Fibroblast of skin of right quadriceps (primary cell): ENCODE measurements around the gene C3orf80.
"Not testable (repeated sequence)": the region's sequence is repeated elsewhere in the genome, so short reads cannot be mapped to it uniquely, and the experiment has no call there.

Experiments used
- DNase-seq: peaks from one replicate; pipeline ENCODE4 v3.0.0-alpha.2; 2013

C3orf80 gene

GRCh38 chr3:160217675-160218074 is 7.5 kb upstream of the C3orf80 start:
- DNase-seq, result no peak

GRCh38 chr3:160218136-160218535 is 7.1 kb upstream of the C3orf80 start:
- DNase-seq, result no peak

GRCh38 chr3:160220038-160220437 is 5.2 kb upstream of the C3orf80 start:
- no peak for DNase-seq

GRCh38 chr3:160221019-160221418 is 4.2 kb upstream of the C3orf80 start:
- no peak for DNase-seq

- DNase-seq, result no peak
These were observed 966 bp upstream of the C3orf80 start for GRCh38 chr3:160224256-160224655.

GRCh38 chr3:160224811-160225175 is 429 bp upstream of the C3orf80 start:
- DNase-seq, result no peak

GRCh38 chr3:160226026-160226907 is 1.0 kb downstream of the C3orf80 start:
- no peak for DNase-seq

- DNase-seq, result no peak
These were observed 2.2 kb downstream of the C3orf80 start for GRCh38 chr3:160227419-160227818.

GRCh38 chr3:160232014-160232413 is 6.8 kb downstream of the C3orf80 start:
- DNase-seq, result no peak

GRCh38 chr3:160240719-160241118 is 15.5 kb downstream of the C3orf80 start:
- not testable (repeated sequence) for DNase-seq

GRCh38 chr3:160245261-160245800 is 20.1 kb downstream of the C3orf80 start:
- DNase-seq, result peak; percentile 13

GRCh38 chr3:160247766-160248165 is 22.5 kb downstream of the C3orf80 start:
- no peak for DNase-seq

- no peak for DNase-seq
These were observed 28.1 kb downstream of the C3orf80 start for GRCh38 chr3:160253298-160253697.

GRCh38 chr3:160257606-160258005 is 32.4 kb downstream of the C3orf80 start:
- DNase-seq, result no peak

GRCh38 chr3:160259589-160259988 is 34.4 kb downstream of the C3orf80 start:
- peak; percentile 21 for DNase-seq

GRCh38 chr3:160260587-160261270 is 35.5 kb downstream of the C3orf80 start:
- peak; percentile 9 for DNase-seq

- DNase-seq, result no peak
These were observed 39.9 kb downstream of the C3orf80 start for GRCh38 chr3:160265088-160265487.
